ENCODE data around the gene HAUS2.

The HAUS2 gene

GRCh38 chr15:42608752-42609488 is 60.3 kb downstream of the HAUS2 start:
- DNase-seq (ENCODE audit: low read depth) = no peak

- DNase-seq (ENCODE audit: low read depth) = no peak
These were observed 62.9 kb downstream of the HAUS2 start for GRCh38 chr15:42611532-42611931.

GRCh38 chr15:42612367-42612912 is 63.8 kb downstream of the HAUS2 start:
- no peak for DNase-seq (ENCODE audit: low read depth)

- DNase-seq (ENCODE audit: low read depth) = no peak
These were observed 67.5 kb downstream of the HAUS2 start for GRCh38 chr15:42616107-42616506.
